ENCODE measurements around the gene IRF3.

DNA sequence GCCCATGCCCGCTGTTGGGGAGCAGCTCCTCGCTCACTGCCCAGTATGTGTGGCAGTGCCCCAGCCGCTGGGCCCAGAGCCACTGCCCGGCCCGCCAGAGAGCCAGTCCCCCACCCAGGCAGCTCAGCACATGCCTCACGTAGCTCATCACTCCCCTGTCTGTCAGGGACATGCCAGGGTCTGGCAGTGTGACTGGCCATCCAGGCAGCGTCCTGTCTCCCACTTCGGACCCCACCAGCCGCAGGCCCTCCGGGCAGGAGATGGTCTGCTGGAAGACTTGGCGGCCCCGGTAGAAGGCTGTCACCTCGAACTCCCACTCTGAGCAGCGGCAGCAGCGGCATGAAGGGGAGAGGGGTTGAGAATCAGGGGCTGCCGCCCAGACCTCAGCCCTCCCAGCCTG is 3.6 kb downstream of the IRF3 start:
- no peak for TF ChIP-seq RARB (CRISPR knock-in tag; IDR thresholded peaks at IDR 0.05)
- TF ChIP-seq, protein P1, sequence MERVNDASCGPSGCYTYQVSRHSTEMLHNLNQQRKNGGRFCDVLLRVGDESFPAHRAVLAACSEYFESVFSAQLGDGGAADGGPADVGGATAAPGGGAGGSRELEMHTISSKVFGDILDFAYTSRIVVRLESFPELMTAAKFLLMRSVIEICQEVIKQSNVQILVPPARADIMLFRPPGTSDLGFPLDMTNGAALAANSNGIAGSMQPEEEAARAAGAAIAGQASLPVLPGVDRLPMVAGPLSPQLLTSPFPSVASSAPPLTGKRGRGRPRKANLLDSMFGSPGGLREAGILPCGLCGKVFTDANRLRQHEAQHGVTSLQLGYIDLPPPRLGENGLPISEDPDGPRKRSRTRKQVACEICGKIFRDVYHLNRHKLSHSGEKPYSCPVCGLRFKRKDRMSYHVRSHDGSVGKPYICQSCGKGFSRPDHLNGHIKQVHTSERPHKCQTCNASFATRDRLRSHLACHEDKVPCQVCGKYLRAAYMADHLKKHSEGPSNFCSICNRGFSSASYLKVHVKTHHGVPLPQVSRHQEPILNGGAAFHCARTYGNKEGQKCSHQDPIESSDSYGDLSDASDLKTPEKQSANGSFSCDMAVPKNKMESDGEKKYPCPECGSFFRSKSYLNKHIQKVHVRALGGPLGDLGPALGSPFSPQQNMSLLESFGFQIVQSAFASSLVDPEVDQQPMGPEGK (CRISPR knock-in tag; IDR thresholded peaks at IDR 0.05; ENCODE audit: borderline replicate concordance): no peak
- no peak for TF ChIP-seq ARNTL (CRISPR knock-in tag; IDR thresholded peaks at IDR 0.05; ENCODE audit: borderline replicate concordance, low read depth)
- TF ChIP-seq SNAI2 (CRISPR knock-in tag; IDR thresholded peaks at IDR 0.05): no peak
- no peak for TF ChIP-seq ESRRG (CRISPR knock-in tag; IDR thresholded peaks at IDR 0.05)
- TF ChIP-seq GLIS3 (CRISPR knock-in tag; IDR thresholded peaks at IDR 0.05): no peak

Measured in SK-N-SH treated with all-trans-retinoic acid at 6 μM for 48 hours (cell line).